ENCODE measurements around the gene KPTN.

Gene KPTN

GRCh38 chr19:47508721-47509120, 24.7 kb upstream of the KPTN start:
- DNase-seq = no peak

DNA sequence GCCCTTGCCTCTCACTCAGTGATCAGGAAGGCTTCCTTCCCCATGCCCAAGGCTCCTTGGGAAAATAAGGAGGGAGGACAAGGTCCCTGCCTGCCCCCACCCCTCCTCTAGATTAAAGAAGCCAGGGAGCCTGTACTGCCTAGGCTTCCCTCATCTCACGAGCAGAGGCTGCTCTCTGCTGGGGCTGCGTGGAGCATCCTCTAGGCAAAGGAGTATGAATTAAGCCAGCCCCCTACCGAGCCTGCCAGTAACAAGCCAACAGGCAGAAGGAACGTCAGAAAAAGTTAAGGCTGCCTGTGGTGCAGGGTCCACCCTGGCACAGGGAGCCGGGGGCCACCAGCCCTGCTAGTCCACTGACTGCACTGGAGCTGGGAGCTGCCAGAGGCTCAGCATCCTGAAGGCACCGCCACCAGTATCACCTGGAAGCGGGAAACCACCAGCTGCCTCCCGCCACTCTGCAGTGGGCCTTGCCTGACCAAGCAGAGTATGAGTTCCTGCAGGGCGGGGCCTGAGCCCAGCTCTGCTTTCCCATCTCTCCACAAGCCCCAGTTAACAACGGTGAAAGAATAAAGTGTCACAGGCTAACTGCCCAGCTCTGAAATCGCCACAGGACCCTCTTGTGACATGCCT, 24.0 kb upstream of the KPTN start:
- DNase-seq = no peak

GRCh38 chr19:47507012-47507411, 23.0 kb upstream of the KPTN start:
- peak in 1 of 3 donors; percentile 17 for DNase-seq

GRCh38 chr19:47506459-47506858, 22.4 kb upstream of the KPTN start:
- DNase-seq = no peak

DNA sequence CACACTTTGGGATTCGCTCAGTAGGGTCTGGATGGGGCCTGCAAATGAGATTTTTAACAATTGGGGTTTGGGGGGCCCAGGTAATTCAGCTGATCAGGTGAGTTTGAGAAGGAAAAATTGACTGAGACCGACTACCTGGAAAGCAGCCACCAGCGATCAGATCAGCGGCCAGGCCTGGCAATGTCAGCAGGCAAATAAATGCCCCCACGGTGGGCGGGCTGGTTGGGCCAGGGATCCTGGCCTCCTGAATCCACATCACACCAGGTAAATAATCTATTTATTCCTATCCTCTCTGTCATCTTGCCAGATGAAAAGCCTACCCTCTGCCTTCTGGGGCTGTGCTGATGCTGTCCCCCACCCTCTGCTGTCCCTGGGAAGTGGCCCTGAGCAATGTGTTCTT, 21.5 kb upstream of the KPTN start:
- DNase-seq = no peak

GRCh38 chr19:47503826-47504150, 19.8 kb upstream of the KPTN start:
- DNase-seq = no peak

- no peak for DNase-seq
Observed at GRCh38 chr19:47503130-47503825, 19.3 kb upstream of the KPTN start.

- no peak for DNase-seq
Observed at GRCh38 chr19:47499863-47500830, 16.1 kb upstream of the KPTN start.

GRCh38 chr19:47499371-47499770, 15.4 kb upstream of the KPTN start:
- no peak for DNase-seq

- DNase-seq = no peak
Observed at GRCh38 chr19:47498561-47498960, 14.5 kb upstream of the KPTN start.

GRCh38 chr19:47497821-47498520, 14.0 kb upstream of the KPTN start:
- no peak for DNase-seq

DNA sequence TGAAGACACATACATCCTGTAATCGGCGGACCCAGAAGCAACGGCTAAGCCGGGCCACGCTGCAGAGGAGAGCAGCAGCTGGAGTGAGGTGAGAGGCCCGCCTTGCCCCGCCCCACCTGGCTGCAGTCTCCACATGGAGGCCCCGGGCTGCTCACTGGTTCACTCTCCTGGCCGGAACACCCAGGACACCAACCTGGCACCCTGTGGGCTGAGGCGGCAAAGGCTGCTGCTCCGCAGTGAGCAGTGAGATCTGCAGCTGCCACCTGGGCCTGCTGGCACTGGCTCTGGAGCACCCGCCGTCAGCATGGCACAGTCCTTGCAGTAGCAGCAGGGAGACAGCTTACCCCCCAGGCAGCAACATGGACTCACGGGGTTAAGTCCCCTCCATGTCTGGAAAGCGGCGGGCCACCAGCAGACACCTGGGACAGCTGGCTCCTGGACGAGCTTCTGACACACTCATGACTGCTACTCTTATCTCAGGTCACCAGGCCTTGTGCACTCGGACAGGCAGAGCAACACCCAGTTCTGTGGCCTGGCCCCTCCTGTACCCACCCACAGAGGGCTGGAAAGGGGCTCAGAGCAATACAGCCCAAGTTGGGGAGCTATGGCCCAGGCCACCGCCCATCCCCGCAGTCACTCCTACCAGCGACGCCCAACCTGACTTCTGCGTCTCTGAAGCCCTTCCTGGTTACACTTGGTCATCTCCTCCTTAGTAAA, 13.2 kb upstream of the KPTN start:
- no peak for DNase-seq

DNA sequence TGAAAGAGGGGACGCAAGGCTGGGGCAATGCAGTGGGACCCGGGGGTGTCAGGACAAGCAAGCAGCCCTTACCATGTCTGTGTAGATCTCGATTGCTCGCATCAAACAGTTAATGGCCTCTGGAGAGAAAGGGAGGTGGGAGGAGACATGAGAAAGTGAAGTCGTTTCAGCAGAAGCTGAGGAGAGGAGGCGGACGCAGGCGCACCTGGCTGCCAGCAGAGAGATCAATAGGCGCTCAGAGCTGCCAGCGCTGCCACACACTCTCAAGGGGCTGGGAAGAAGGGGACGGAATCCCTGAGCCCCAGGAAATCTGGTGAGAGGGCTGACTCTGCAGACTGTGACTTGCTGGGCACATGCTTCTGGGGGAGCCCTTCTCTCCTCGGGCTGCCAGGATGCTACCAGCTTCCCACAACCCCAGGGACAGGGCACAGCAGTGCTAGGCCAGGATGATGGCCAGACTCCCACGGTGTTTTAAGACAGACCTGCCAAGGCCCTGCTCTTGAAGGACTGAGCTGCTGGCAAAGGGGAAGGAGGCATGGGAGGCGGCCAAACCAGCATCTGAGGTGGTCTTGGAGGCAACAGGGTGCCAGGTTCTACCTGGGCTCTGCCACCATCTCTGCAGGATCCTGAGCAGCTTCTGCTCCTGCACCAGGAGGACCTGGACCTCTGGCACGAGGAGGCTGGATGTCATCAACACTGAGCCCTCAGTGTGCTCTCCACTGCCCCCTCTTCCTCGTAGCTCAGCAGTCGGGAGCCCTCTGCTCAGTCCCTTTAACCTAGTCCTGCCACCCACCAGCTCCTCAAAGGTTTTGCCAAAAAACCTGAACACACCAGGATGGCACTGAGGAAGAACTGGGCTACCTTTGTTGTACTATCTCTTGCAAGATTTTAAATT, 11.7 kb upstream of the KPTN start:
- no peak for DNase-seq

DNA sequence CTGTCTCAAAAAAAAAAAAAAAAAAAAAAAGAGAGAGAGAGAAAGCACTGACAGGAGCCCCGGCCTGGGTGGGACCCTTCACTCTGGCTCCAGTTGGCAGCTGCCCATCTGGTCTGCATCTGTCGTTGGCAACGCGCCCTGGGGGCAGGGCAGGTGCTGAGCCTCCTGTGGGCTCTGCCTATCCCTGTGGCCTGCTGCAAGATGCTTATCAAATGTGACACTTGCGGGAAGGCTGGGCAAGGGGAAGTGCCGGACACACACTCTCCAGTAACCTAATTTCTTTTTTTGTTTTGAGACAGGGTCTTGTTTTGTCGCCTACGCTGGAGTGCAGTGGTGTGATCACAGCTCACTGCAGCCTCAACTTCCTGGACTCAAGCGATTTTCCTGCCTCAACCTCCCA, 10.7 kb upstream of the KPTN start:
- no peak for DNase-seq

GRCh38 chr19:47494211-47494547, 10.2 kb upstream of the KPTN start:
- no peak for DNase-seq

- no peak for DNase-seq
Observed at GRCh38 chr19:47493378-47494210, 9.6 kb upstream of the KPTN start.

GRCh38 chr19:47492571-47493377, 8.8 kb upstream of the KPTN start:
- DNase-seq = no peak

GRCh38 chr19:47492137-47492533, 8.1 kb upstream of the KPTN start:
- DNase-seq = no peak

DNA sequence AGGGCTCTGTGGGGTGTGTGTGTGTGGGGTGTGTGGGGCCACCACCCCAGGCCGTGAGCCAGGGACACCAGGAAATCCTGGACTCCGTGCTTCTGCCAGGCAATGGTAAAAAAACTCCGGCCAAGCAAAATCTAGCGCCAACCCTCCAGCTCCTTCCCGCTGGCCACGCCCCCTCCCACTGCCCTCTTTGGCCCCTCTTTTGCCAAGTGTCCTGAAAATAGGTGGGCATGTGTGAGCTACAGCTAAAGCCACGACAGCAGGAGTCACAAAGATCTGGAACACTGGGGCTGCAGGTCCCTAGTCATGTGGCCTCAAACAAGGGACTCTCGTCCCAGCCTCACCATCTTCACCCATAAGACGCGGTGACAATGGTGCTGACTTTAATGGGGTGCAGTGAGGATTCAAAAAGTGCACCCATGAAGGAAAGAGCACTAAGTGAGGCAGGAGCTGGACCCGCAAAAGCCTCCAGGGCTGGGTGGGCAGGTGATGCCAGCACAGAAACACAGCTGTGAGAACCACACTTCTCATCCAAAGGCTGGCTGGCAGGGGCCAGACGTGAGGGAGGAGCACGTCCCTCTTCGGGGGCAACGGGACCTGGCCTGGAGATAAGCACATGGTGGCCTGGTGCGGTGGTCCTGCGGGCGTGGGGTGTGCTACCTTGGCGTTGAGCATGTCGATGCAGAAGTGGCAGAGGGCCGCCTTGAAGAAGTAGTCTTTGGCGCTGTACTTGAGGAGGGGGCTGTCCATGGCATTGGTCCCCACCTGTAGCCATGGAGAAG, 7.5 kb upstream of the KPTN start:
- no peak for DNase-seq

Measured in suppressor macrophage treated with lipopolysaccharide for 1 hour (primary cell).